Measurements from ENCODE around the gene SPSB3.

Gene SPSB3

DNA sequence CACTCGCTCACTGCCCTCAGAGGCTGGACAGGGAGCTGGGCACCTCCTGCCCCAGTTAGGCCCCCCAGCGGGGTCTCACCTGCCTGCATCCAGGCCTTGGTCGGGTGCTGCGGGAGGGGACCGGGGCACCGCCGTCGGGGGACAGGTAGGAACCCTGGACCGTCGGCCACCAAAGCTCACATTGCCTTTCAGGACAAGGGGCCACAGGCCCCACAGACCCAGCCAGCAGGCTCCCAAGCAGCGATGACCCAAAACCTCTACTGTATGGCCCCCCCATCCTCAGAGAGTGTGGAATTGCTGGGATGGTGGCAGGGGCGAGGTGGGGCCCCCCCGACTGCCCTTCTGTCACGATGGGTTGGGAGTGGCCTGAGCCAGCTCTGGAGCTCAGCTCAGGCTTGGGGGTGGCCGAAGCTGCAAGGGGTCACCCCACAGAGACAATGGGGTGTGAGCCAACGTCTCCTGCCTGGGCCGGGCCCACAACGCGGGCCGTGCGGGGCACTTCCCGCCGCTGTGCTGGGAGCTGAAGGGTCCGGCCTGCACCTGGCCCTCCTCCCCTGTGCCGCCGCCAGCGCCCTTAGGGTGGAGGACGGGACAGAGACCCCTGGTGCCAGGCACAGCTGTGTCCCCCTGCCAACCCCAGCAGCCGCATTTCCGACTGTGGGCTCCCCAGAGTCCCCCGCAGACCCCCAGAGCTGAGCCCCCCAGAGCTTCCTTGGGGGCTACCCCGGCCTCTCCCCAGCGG lies 10.6 kb upstream of the SPSB3 start:
- DNase-seq (ENCODE audit: low read depth): no peak
- Histone ChIP-seq H3K9ac (ENCODE audit: low read length) (no peak overlapping the region), H3K9me3 (ENCODE audit: control insufficient read depth, low read length) (peaks cover 3% of the 10 kb centered on the region), H3K4me1 (ENCODE audit: control insufficient read depth, insufficient read depth, low read length) (no peaks in the 10 kb centered on the region), H3K36me3 (ENCODE audit: control insufficient read depth, insufficient read depth, low read length, severe bottlenecking) (peaks cover 9% of the 10 kb centered on the region), H3K27me3 (replicated peaks; ENCODE audit: control insufficient read depth, insufficient read depth, low read length) (no peaks in the 10 kb centered on the region), H3K4me3 (ENCODE audit: low read length) (no peak overlapping the region)

DNA sequence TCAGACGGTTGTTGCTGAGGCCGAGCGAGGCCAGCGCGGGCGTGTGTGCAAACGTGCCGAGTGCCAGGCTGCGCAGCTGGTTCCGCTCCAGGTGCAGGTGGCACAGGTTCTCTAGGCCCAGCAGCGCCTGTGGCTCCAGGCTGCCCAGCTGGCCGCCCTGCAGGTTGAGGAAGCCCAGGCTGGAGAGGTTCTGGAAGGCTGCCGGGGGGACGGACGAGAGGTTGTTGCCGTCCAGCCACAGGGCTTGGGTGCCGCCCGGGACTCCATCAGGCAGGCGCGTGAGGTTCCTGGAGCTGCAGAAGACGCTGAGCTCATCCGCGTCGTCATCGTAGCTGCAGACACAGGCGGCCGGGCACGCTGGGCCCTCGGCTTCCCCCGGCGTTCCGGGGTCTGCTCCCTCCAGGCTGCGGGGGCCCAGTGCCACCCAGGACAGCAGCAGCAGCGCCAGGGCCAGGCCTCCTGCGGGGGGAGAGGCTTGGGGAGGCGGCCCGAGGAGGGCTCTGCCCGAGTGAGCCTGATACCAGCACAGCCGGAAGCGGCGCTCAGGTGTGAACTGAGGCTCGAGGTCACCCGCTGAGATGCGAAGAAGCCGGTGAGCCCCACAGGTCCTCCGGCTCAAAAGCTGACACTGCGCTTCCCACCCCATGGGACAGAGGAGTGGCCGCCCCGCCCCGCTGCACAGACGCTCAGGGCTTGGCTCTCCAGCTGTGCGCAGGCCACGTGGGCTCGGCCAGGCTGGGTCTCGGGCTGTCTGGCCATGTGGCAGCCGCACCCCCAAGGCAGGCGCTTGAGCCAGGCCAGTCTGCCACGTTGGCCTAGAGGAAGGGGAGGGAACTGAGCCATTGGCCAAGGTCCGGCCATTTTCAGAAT lies 9.8 kb upstream of the SPSB3 start:
- H3K4me3 ChIP-seq (ENCODE audit: low read length): no peak overlapping the region
- H3K36me3 ChIP-seq (ENCODE audit: control insufficient read depth, insufficient read depth, low read length, severe bottlenecking): peaks cover 9% of the 10 kb centered on the region
- no peak overlapping the region for H3K9ac ChIP-seq (ENCODE audit: low read length)
- H3K9me3 ChIP-seq (ENCODE audit: control insufficient read depth, low read length): no peaks in the 10 kb centered on the region
- no peak for DNase-seq (ENCODE audit: low read depth)
- H3K27me3 ChIP-seq (replicated peaks; ENCODE audit: control insufficient read depth, insufficient read depth, low read length): no peaks in the 10 kb centered on the region
- no peaks in the 10 kb centered on the region for H3K4me1 ChIP-seq (ENCODE audit: control insufficient read depth, insufficient read depth, low read length)

DNA sequence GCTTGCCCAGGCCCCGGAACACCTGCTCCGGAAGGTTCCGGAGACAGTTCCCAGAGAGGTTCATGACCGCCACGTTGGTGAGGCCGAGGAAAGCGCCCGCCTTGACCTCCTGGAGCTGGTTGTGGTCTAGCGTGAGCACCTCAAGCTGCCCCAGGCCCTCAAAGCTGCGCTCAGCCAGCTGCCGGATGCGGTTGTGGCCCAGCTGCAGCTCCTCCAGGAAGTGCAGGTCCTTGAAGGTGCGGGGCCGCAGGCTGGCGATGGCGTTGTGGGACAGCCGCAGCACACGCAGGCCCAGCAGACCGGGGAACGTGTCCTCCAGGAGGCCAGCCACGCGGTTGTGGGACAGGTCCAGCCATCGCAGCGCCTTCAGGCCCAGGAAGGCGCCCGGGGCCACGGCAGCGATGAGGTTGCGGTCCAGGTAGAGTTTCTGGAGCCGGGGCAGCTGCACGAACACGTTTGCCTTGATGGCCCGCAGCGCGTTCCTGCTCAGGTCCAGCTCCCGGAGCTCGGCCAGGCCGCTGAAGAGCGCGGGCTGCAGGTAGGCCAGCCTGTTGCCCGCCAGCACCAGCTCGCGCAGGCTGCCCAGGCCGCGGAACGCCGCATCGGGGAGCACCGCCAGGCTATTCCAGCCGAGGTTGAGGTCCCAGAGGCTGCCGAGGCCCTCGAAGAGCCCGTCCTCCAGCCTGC lies 9.0 kb upstream of the SPSB3 start:
- Histone ChIP-seq H3K4me3 (ENCODE audit: low read length) (no peak overlapping the region), H3K9ac (ENCODE audit: low read length) (no peak overlapping the region), H3K9me3 (ENCODE audit: control insufficient read depth, low read length) (no peaks in the 10 kb centered on the region), H3K4me1 (ENCODE audit: control insufficient read depth, insufficient read depth, low read length) (no peaks in the 10 kb centered on the region), H3K27me3 (replicated peaks; ENCODE audit: control insufficient read depth, insufficient read depth, low read length) (no peaks in the 10 kb centered on the region), H3K36me3 (ENCODE audit: control insufficient read depth, insufficient read depth, low read length, severe bottlenecking) (peaks cover 9% of the 10 kb centered on the region)
- DNase-seq (ENCODE audit: low read depth): no peak

DNA sequence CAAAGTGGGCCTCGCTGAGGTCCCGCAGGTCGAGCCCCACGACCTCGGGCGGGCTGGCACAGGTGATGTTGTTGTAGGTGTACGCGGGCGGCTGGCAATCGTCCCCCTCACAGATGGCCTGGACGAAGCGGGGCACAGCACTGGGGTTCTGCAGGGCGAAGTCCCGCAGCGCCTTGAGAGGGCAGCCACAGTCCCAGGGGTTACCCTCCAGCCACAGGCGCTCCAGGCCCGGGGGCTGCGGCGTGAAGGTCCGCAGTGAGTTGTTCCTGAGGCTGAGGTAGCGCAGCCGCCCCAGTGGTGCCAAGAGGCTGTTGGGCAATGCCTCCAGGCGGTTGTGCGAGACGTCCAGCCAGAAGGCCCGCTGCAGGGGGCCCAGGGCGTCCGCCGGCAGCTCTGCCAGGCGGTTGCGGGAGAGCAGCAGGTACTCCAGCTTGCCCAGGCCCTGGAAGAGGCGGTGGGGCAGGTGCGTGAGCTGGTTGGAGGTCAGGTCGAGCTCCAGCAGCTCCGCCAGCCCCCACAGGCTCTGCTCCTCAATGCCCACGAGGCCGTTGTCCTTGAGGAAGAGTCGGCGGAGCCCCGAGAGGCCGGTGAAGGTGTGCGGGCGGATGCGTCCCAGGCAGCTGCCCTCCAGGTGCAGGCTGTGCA lies 8.4 kb upstream of the SPSB3 start:
- no peak overlapping the region for H3K9ac ChIP-seq (ENCODE audit: low read length)
- H3K4me1 ChIP-seq (ENCODE audit: control insufficient read depth, insufficient read depth, low read length): no peaks in the 10 kb centered on the region
- no peak overlapping the region for H3K4me3 ChIP-seq (ENCODE audit: low read length)
- H3K27me3 ChIP-seq (replicated peaks; ENCODE audit: control insufficient read depth, insufficient read depth, low read length): no peaks in the 10 kb centered on the region
- peaks cover 9% of the 10 kb centered on the region for H3K36me3 ChIP-seq (ENCODE audit: control insufficient read depth, insufficient read depth, low read length, severe bottlenecking)
- no peaks in the 10 kb centered on the region for H3K9me3 ChIP-seq (ENCODE audit: control insufficient read depth, low read length)
- no peak for DNase-seq (ENCODE audit: low read depth)

DNA sequence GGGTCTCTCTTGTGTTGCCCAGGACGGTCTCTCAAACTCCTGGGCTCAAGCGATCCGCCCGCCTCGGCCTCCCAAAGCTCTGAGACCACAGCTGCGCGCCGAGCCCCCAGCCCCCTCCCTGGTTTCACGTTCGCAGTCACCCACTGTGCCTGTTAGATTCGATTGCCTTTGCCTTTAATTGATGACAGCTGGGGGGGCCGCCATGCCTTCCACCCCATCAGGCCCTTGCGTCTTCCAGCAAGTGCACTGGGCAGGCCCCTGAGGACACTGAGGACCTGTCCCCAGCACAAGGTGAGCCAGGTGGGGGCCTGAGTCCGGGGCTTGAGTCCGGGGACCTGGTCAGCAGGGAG lies 7.9 kb upstream of the SPSB3 start:
- peaks cover 9% of the 10 kb centered on the region for H3K36me3 ChIP-seq (ENCODE audit: control insufficient read depth, insufficient read depth, low read length, severe bottlenecking)
- H3K9ac ChIP-seq (ENCODE audit: low read length): no peak overlapping the region
- no peaks in the 10 kb centered on the region for H3K9me3 ChIP-seq (ENCODE audit: control insufficient read depth, low read length)
- DNase-seq (ENCODE audit: low read depth): no peak
- no peaks in the 10 kb centered on the region for H3K27me3 ChIP-seq (replicated peaks; ENCODE audit: control insufficient read depth, insufficient read depth, low read length)
- H3K4me1 ChIP-seq (ENCODE audit: control insufficient read depth, insufficient read depth, low read length): no peaks in the 10 kb centered on the region
- no peak overlapping the region for H3K4me3 ChIP-seq (ENCODE audit: low read length)

DNA sequence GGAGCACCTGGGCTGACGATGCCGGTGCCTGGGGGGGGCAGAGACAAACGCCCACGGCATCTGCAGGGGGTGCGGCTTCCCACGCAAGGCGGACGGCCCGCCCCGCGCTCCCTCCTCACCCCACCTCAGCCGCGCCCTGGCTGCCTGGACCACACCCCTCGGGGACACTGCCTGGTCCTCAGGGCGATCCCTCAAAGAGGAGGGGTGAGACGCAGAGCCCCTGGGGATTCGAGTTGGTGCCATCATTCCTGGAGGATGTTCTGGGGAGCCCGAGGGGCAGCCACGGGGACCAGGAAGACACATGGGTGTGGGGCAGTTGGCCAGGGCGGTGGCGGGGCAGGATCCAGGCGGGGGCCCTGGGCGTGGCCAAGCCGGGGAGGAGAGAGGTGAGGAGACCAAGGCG lies 7.3 kb upstream of the SPSB3 start:
- no peaks in the 10 kb centered on the region for H3K4me1 ChIP-seq (ENCODE audit: control insufficient read depth, insufficient read depth, low read length)
- no peaks in the 10 kb centered on the region for H3K27me3 ChIP-seq (replicated peaks; ENCODE audit: control insufficient read depth, insufficient read depth, low read length)
- no peaks in the 10 kb centered on the region for H3K9me3 ChIP-seq (ENCODE audit: control insufficient read depth, low read length)
- H3K36me3 ChIP-seq (ENCODE audit: control insufficient read depth, insufficient read depth, low read length, severe bottlenecking): peaks cover 9% of the 10 kb centered on the region
- DNase-seq (ENCODE audit: low read depth): no peak
- H3K9ac ChIP-seq (ENCODE audit: low read length): no peak overlapping the region
- H3K4me3 ChIP-seq (ENCODE audit: low read length): no peak overlapping the region

DNA sequence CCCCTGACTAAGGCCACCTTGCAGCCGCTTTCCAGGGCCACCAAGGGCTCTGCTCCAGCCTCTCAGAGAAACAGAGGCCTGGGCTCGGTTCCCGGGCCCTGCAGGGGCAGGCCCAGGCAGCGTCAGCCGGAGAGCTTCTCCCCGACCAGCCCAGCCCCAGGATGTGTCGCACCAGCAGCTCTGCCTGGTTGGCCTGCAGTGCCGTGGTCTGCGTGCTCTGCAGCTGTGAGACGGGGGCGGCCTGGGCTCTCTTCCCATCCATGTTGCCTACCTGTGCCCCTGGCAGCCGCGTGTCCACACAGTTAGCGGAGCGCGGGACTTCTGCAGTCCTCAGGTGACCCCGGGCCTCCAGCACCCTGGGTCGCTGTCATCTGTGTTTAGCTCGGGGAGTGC lies 6.3 kb upstream of the SPSB3 start:
- Histone ChIP-seq H3K9me3 (ENCODE audit: control insufficient read depth, low read length) (no peaks in the 10 kb centered on the region), H3K4me3 (ENCODE audit: low read length) (no peak overlapping the region), H3K4me1 (ENCODE audit: control insufficient read depth, insufficient read depth, low read length) (no peaks in the 10 kb centered on the region), H3K9ac (ENCODE audit: low read length) (no peak overlapping the region), H3K36me3 (ENCODE audit: control insufficient read depth, insufficient read depth, low read length, severe bottlenecking) (peaks cover 9% of the 10 kb centered on the region), H3K27me3 (replicated peaks; ENCODE audit: control insufficient read depth, insufficient read depth, low read length) (no peaks in the 10 kb centered on the region)
- no peak for DNase-seq (ENCODE audit: low read depth)

DNA sequence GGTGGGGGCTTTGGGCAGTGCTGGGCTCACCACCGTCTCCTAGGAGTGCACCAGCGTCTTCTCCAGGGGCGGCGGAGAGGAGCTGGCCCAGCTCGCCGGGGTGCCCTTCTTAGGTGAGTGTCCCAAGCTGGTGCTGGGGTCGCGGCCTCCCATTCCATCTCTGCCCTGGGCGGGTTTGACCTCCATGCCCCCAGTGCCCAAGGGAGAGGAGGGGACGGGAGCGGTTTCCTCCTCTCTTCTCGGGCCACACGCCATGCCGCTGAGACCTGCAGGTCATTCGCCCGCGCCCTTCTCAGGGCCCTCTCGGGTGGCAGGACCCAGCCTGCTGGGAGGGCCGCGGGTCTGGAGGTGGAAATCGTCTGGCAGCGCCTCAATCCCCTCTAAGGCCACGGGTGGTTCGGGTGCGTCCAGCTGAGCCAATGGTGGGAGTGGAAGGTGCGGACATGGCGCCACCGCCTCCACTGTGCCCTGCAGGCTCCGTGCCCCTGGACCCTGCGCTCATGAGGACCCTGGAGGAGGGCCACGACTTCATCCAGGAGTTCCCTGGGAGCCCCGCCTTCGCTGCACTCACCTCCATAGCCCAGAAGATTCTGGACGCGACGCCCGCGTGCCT lies 5.8 kb upstream of the SPSB3 start:
- H3K27me3 ChIP-seq (replicated peaks; ENCODE audit: control insufficient read depth, insufficient read depth, low read length): no peaks in the 10 kb centered on the region
- DNase-seq (ENCODE audit: low read depth): no peak
- H3K9me3 ChIP-seq (ENCODE audit: control insufficient read depth, low read length): no peaks in the 10 kb centered on the region
- H3K4me1 ChIP-seq (ENCODE audit: control insufficient read depth, insufficient read depth, low read length): no peaks in the 10 kb centered on the region
- H3K4me3 ChIP-seq (ENCODE audit: low read length): no peak overlapping the region
- no peak overlapping the region for H3K9ac ChIP-seq (ENCODE audit: low read length)
- H3K36me3 ChIP-seq (ENCODE audit: control insufficient read depth, insufficient read depth, low read length, severe bottlenecking): peaks cover 9% of the 10 kb centered on the region

DNA sequence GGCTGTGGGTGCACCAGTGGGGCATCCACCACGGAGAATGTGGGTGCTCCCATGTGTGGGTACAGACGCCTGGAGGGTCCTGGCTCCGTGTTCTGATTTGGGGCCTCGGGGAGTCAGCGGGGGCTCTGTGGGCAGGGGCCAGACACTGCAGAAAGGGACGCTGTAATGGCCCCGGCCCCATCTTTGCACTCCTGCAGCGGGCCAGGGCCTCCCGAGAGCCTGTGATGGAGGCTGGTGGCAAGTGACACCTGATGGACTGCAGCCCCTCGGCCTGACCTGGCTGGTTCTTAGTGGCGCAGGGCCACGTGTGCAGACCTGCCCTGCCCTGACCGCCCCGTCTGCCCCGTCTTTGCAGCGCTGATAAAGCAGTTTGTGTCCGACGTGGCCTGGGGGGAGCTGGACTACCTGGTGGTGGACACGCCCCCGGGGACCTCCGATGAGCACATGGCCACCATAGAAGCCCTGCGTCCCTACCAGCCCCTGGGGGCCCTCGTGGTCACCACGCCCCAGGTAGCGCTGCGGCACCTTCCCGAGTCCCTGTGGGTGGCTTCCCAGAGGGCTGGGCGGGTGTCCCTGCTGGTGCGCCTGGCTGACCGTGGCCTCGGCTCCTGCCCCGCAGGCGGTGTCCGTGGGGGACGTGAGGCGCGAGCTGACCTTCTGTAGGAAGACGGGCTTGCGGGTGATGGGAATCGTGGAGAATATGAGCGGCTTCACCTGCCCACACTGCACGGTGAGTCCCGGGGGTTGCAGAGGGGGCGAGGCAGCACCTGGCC lies 5.1 kb upstream of the SPSB3 start:
- no peak for DNase-seq (ENCODE audit: low read depth)

DNA sequence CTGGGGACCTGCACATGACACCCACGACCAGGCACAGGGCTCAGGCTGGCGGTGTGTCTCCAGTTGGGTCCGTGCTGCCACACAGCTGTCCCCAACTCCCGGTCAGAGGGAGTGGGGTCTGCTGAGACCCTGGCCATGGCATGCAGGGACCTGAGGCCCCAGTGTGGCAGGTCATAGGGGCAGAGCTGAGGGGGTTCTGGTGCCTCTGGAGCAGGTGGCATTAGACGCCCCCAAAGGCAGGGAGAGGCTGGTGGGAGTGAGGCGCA lies 4.6 kb upstream of the SPSB3 start:
- Histone ChIP-seq H3K4me1 (ENCODE audit: control insufficient read depth, insufficient read depth, low read length) (no peaks in the 10 kb centered on the region), H3K36me3 (ENCODE audit: control insufficient read depth, insufficient read depth, low read length, severe bottlenecking) (peaks cover 9% of the 10 kb centered on the region), H3K4me3 (ENCODE audit: low read length) (no peak overlapping the region), H3K9me3 (ENCODE audit: control insufficient read depth, low read length) (no peaks in the 10 kb centered on the region), H3K27me3 (replicated peaks; ENCODE audit: control insufficient read depth, insufficient read depth, low read length) (no peaks in the 10 kb centered on the region), H3K9ac (ENCODE audit: low read length) (no peak overlapping the region)
- no peak for DNase-seq (ENCODE audit: low read depth)

More for the DNA sequence above, 5.1 kb upstream of the SPSB3 start:
- H3K27me3 ChIP-seq (replicated peaks; ENCODE audit: control insufficient read depth, insufficient read depth, low read length): no peaks in the 10 kb centered on the region
- no peaks in the 10 kb centered on the region for H3K9me3 ChIP-seq (ENCODE audit: control insufficient read depth, low read length)
- H3K4me3 ChIP-seq (ENCODE audit: low read length): no peak overlapping the region
- no peak overlapping the region for H3K9ac ChIP-seq (ENCODE audit: low read length)
- H3K4me1 ChIP-seq (ENCODE audit: control insufficient read depth, insufficient read depth, low read length): no peaks in the 10 kb centered on the region
- peaks cover 9% of the 10 kb centered on the region for H3K36me3 ChIP-seq (ENCODE audit: control insufficient read depth, insufficient read depth, low read length, severe bottlenecking)

Measured in adipocyte (in vitro differentiated cells).